NCI-H1105 treated with DMSO at 0.1 percent for 48 hours (cell line): ENCODE measurements around the gene BANF2.
A peak's percentile ranks its signal among the peaks of the same experiment; 100 is the strongest.

Experiments
- DNase-seq: peaks from one replicate; lab custom pipeline; 2025; lab: John Stamatoyannopoulos, UW

Gene BANF2

DNA sequence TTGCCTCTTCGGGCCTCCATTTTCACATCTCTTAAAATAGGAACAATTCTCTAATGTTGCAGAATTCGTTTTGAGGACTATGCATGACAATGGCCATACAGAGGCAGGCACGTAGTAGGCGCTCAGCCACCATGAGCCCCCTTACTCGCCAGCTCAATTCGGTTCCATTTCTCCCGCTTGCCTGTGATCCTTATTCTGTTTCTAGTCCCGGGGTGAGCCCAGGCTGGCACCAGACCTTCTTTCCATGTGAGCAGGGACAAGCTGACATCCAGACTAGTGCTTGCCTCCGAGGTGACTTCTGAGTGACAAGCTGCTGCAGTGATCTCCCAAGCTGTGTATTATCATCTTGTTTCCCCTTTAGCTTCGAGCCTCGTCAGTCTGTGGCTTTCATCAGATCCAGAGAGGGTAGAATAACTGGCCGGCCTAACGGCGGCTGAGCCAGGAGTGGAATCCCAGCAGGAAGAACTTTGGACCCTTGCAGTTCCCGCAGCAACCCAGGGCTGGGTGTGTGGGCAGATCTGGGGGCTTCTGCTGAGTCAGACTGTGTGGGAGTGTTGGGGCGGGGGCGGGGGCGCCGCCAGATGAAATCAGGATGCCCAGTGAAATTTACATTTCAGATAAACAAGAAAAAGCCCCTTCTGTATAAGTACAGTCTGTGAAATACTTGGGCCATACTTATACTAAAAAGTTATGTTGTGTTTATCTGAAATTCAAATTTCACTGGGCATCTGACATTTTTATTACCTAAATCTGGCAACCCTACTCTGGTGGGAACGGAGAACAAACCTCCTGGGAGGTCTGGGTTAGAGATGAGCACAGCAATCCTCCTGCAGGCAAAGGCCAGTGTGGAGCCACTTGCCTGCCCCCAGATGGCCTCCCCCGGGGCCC lies 10.9 kb downstream of the BANF2 start:
- no peak for DNase-seq

DNA sequence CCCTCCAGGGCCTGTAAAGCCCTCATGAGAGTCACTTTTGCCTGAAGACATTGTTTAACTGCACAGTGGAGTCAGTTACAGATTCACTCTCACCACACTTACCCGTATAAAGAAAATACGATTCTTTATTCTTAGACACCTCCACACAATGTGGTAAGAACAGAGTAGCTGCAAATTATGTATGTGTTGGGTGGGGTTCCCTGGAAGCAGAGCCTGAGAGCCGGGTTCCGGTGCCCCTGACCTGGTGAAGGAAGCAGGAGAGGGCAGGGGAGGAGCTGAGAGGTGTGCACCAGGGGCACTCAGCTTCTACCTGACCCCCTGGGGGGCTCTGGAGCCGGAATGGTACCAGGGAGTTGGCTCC lies 11.5 kb downstream of the BANF2 start:
- DNase-seq: no peak

DNA sequence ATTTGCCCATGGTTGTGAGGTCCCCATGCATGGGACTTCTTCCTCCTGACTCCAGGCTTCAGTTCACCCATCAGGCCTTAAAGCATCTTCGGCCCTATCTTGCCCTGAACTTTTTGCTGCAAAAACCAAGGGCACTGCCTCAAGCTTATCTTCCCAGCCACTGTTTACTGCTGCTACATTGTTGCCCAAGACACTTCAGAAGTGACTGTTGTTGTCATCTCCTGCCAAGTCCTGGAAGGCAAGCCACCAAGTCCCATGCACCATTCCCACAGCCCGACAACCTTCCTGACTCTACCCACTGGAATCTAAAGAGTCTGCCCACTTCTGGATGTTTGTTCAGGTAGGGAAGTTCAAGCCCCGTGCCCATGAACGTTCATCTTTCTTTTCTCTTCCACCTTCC lies 12.4 kb downstream of the BANF2 start:
- DNase-seq: no peak

DNA sequence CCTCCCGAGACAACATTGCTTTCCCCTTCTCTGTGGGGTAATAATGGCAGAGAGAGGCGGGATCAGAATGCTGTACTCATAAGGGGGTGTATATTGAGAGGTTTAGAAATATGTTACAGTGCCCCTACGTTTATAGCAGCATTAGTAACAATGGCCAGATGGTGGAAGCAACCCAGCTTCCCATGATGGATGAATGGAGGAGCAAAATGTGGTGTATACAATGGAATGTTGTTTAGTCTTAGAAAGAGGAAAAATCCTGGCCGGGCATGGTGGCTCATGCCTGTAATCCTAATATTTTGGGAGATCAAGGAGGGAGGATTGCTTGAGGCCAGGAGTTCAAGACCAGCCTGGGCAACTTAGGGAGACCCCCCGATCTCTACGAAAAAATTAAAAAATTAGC lies 12.9 kb downstream of the BANF2 start:
- no peak for DNase-seq

DNA sequence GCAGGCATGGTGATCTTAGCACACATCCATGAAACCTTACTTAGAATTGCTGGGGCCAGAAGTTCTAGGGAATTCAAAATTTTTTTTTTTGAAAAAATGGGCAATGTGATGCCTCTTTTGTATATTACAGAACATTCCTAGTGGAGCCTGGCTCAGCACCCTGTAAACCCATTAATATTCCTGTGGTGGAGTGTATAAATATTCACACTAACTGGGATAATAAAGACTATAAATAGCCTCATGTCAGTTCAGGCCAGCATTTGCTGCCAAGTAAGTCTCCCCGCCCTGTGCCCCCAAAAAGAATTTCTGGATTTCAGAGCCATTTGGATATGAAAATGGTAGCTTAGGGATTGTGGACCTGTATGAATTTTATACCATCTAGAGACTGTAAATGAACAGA lies 14.8 kb downstream of the BANF2 start:
- no peak for DNase-seq

DNA sequence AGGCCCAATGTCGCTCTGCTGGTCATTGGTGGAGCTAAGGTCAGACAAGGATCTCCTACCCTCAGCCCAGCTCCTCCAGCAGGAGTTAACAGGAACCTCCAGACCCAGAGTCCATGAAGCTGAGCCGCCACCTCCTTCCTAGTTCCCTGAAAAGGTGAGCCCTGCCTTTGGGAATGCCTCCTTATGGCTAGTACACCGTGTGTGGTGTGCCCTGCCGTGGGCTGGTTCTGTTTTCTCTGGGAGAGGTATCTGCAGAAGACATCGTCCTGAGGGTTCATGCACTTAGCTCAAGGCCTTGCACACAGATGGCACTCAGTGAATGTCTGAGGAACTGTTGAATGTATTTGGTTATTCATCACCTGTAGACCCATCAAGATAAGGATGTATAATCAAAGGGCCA lies 15.3 kb downstream of the BANF2 start:
- DNase-seq: no peak

DNA sequence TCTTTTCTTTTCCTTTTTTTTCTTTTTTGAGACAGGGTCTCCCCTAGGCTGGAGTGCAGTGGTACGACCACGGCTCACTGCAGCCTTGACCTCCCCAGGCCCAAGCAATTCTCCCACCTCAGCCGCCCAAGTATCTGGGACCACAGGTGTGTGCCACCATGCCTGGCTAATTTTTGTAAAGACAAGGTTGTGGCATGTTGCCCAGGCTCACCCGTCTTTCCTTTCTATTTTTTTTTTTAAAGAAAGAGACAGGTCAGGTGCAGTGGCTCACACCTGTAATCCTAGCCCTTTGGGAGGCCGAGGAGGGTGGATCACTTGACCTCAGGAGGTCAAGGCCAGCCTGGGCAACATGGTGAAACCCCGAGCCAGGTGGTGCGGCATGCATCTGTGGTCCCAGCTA lies 16.6 kb downstream of the BANF2 start:
- no peak for DNase-seq

DNA sequence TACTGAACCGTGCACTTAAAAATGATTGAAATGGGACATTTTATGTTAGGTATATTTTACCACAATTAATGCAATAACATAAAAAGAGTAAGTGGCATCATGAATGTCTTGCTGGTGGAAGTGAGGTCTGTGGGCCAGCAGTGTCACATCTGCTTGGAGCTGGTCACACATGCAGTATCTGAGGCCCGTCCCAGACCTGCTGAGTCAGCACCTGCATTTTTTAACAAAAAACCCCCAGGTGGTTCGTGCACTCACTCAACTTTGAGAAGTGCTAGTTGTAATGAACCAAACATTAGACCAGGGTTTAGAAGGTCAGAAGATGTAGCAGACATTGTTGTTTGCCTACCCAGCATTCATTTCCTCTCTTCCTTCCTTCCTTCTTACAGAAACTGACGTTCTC lies 21.0 kb downstream of the BANF2 start:
- no peak for DNase-seq

DNA sequence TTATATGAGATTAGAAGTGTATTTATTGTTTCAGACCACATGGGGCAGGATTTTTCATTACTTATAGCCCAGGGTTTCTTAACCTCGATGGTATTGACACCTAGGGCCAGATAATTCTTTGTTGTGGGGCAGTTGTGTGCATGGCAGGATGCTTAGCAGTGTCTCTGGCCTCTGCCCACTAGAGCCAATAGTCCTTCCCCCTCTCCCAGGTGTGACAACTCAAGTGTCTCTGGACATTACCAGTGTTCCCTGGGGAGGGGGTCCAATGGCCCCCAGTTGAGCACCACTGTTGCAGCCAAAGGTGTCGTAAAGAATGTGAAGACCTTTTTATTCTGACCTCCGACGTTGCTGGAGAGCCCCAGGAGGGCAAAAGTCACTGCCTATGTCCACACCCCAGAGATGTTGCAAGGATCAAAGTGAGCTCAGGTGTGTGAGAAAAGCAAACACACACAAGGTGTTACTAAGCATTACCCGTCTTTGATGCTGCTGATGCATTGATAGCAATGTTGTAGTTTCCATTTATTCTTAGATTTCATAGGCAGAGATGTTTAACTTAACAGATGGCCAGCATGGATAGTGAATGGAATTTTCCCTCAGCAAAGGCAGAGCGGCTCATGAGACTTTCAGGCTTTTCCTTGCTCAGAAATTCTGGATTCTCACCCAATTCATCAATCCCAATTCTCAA lies 22.2 kb downstream of the BANF2 start:
- DNase-seq: no peak

DNA sequence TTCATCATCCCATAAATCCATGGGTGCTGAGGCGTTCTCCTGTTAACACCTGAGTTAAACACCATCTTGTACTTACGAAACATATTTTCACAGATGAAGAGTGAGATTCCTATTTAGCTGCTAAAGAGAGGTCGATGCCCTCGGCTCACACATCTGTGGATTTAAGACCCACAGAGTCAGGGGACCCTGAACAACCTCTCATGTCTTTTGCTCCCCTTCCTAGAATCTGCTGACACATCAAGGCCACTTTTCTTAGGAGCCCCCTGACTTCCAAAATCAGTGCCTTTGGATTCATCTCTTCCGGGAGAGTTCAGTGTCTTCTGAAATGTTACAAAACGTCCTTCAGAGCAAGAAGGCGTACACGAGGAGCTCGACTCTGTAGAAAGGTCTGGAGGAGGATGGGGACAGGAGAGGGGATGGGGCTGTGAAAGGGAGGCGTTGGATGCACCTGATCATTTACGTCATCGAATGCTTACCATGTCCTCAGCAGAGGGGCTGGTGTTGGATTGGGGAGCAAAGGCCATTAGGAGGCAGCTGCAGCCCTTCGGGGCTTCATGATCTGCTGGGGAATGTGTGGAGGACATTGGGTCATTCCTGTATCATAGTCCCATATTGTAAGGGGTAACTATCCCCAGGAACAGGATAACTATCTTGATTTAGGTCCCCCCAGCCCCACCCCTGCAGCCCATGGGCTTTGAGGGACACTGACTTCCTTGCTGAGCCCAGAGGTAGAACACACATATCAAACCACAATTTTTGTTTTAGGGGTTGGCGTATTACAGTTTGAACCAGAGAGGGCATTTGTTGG lies 22.9 kb downstream of the BANF2 start:
- DNase-seq: no peak

DNA sequence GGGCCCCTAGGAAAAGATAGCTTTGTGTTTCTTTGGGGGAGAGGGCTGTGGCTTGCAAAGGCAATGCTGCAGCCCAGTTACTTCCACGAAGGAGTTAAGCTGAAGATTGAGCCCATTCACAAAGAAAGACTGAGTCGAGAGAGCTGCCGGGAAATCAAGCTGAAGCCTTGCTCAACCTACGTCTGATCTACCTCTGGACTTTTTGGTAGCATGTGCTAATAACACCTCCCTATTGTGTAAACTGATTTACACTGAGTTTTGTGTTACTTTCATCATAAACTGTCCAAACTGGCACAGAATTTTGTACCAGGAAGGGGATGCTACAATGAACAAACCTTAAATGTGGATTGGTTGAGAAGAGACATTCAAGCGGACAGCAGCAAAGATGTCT lies 23.5 kb downstream of the BANF2 start:
- DNase-seq: no peak

DNA sequence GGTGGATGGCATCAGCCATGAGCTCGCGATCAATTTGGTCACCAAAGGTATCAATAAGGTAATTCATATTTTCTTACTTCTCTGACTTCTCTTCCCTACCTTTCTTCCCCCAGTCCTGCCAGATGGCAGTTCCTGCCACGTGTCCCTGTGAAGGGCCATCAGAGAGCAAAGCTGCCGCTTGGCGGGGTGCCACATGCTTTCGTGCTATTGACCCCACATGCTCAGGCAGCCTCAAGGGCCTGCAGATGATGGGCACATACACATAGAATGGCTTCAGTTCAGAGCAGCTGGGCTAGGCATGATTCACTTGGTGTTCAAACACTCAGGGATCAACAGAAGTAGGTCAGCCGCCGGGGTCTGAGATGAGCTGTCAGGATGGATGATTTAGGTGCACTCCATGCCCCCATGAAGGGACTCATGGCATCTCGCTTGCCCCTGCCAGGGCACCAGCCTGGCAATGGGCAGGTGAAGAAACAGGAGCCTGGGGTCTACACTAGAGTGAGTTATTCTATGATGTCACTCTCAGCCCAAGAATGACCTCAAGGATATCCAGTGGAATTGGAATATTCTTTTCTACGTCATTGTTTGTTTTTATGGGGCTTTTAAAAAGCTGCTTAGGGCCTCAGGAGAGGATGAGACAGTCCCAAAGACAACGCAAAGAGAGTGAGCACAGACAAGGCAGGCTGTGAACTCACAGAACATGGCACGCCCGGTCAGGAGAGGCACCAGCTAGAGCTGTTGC lies 25.5 kb downstream of the BANF2 start:
- peak; percentile 98 for DNase-seq

DNA sequence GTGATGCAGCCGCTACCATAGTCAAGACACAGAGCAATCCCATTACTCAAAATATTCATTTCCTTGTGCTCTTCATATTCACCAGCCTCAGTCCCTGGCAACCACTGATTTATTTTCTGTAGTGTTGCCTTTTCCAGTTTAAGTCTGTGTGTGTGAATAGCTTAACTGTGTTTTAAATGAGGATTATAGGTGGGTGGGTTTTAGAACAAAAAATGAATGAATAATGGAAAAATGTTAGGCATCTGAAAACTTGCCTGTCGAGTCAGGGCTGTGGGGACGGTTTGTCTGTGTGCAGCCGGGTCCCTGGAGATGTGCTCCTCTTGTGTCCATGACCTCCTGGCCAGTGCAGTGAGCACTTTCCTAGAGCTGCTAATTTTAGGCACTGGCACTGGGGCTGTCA lies 27.1 kb downstream of the BANF2 start:
- no peak for DNase-seq

DNA sequence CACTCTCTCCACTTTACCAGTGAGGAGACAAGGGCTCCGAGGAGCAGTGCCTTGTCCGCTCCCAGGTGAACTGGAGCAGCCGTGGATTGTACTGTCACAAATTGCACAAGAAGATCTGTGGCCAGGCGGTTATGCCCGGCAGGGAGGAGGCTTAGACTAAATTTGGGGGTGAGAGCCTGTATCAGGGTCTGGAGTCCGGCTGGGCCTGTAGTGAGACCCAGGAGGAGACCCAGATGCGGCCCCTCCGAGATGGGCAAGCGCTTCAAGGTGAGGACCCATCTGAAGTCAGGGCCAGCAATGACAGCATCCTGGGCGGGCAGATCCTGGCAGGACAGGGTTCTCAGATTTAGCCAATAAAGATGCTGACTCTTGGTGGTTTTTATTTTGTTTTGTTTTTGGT lies 27.6 kb downstream of the BANF2 start:
- no peak for DNase-seq

DNA sequence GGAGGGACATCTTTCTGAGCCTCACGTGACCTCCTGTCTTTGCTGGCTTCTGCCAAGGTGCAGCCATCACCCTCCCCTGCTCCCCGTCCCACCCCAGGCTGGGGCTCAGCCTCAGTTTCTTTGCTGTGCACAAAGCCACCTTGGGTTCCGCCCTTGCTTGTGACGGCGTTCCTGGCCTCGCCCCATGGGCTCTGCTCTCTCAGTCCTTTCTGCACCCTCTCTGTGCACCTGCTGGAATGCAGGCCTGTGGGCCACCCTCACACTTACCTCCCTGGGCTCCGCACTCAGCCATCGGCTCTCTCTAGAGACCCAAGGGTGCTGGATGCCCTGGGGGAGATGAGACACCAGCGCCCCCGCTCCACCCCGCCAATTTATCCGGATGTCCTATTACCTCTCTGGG lies 28.3 kb downstream of the BANF2 start:
- no peak for DNase-seq

DNA sequence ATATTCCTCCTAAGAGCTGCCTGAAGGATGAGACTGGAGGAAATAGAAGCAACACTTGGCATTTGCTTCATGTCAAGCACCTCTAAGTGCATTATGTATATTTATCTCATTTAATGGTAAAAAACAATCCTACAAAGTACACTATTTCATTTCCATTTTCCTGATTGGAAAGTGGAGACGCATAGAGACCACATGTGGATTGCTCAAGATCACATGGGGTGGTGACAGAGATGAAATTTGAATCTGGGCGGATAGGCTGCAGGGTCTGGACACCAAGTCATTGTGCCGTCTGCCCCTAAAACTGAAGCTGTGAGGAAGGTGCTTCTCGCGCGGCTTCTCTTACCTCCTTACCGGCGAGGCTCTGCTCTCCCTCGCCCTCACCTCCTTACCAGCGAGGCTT lies 30.3 kb downstream of the BANF2 start:
- no peak for DNase-seq

DNA sequence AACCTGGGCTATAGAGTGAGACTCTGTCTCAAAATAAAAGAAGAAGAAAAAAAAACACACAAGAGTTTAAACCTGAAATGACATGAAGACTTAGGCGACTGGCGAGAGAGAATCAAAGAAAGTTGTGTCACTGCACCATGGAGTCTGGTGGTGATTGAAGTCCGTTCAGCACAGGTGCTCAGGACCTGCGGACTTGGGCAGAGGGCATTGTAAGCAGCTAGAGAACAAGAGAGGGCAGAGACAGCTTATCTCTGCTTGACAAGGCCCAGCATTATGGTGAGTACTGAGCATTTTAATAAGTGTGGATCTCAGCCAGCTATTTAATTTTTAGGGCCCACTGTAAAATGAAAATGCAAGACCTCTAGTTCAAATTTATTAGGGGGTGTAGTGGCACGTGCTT lies 31.5 kb downstream of the BANF2 start:
- no peak for DNase-seq

DNA sequence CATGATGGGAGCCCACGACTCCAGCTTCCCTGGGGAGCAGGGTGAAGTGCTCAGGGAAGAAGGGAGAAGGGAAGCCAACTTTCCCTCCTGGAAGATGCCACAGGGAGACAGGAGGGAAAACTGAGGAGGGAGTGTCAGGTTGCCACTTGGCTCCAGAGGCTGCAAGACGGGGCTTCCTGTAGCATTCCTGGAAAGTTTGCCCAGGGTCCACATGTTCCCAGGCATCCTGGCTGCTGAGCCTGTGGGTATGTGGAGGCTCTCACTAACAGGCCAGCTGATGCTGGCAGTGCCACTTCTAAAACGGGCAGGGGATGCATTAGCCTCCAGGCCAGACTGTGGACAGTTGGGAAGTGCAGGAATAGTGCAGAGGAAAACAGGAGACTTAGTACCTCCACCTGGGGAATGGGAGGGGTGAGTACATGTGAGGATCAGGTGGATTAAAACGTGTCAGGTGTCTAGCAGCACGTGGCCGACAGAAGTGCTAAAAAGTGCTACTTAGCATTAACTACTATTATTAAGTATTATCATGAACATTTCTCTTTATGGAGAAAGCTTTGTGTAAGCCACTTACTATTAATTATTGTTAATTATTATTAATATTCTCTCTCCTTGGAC lies 33.2 kb downstream of the BANF2 start:
- DNase-seq: no peak

DNA sequence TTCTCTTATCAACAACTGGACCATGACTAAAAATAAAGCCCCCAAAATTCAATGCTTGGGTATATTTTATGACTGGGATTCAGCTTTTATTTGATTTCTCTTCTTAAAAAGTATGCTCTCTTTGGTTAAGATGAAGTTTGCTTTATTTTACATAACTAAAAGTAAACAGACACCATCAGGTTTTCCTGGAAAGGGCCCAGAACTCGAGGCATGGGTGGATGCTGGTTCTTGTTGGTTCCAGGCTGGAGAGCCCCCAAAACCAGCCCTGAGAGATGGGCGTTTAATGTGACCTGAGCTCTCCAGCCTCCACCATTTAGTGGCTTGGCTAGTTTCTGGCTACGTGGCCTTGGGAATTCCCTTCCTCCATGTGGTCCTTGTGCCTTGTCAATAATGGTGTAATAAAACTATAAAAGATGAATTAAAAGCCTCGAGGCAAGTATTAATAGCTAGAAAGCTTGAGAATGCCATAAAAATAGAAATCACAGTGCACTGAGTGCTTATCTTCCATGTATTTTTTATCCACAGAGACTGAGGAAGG lies 34.1 kb downstream of the BANF2 start:
- no peak for DNase-seq

DNA sequence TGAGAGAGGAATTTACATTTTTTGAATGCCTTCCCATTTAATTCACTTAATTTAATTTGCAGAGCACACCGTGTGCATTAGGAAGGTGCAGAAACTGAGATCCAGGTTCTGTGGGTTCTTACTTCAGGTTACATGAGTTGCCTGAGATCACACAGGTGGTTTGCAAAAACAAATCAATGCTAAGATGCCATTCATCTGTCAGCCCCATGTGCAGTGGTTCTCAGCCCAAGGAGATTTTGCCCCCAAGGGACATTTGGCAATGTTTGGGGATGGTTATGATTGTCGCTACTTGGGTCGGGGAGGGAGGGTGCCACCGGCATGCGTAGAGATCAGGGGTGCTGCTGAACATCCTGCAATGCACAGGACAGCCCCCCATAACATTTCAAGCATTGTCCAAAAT lies 34.6 kb downstream of the BANF2 start:
- DNase-seq: no peak

DNA sequence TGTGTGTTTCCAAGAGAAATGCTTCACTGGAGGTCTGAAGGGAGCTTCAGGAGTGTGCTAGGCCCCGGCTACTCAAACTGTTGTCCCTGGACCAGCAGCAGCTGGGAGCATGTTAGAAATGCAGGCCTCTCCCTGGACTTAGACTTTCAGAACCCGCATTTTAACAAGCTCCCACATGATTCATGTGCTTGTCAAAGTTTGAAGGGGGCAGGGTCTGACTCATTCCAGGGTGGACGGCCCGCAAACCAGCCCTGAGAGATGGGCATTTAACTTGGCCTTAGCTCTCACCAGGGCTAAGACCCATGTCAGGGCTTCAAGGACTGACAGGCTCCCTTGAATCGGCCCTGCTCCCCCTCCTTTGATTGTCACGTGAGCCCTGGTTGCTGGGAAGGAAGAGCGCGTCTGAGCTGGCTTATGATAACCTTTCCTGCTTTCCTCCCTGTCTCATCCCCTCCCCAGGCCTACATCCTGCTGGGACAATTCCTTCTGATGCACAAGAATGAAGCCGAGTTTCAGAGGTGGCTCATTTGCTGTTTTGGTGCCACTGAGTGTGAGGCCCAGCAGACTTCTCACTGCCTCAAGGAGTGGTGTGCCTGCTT lies 35.5 kb downstream of the BANF2 start:
- no peak for DNase-seq
